NOMO-1 treated with DMSO at 0.1 percent for 48 hours (cell line): ENCODE results near the gene TSHR.
A peak's percentile ranks its signal among the peaks of the same experiment; 100 is the strongest.
"Not testable (repeated sequence)": the region's sequence is repeated elsewhere in the genome, so short reads cannot be mapped to it uniquely, and the experiment has no call there.

Experiments used
- DNase-seq: peaks from one replicate; lab custom pipeline; 2025; ENCODE audit not compliant: unreplicated experiment; lab: John Stamatoyannopoulos, UW

The TSHR gene

GRCh38 chr14:80948291-80948690, 7.1 kb upstream of the TSHR start:
- DNase-seq, result no peak

- no peak for DNase-seq
These were observed 3.9 kb upstream of the TSHR start for GRCh38 chr14:80951491-80951890.

- DNase-seq, result not testable (repeated sequence)
These were observed 2.2 kb upstream of the TSHR start for GRCh38 chr14:80953211-80953610.

- peak; percentile 66 for DNase-seq
These were observed 628 bp upstream of the TSHR start for GRCh38 chr14:80954687-80955299.

- DNase-seq, result no peak
These were observed 681 bp downstream of the TSHR start for GRCh38 chr14:80956102-80956501.

GRCh38 chr14:80956922-80957321, 1.5 kb downstream of the TSHR start:
- peak; percentile 14 for DNase-seq

GRCh38 chr14:80957613-80958012, 2.2 kb downstream of the TSHR start:
- no peak for DNase-seq

- no peak for DNase-seq
These were observed 2.8 kb downstream of the TSHR start for GRCh38 chr14:80958226-80958625.

GRCh38 chr14:80958939-80959338, 3.5 kb downstream of the TSHR start:
- DNase-seq, result no peak

GRCh38 chr14:80959496-80959895, 4.1 kb downstream of the TSHR start:
- peak; percentile 57 for DNase-seq

GRCh38 chr14:80965037-80965436, 9.6 kb downstream of the TSHR start:
- no peak for DNase-seq

GRCh38 chr14:80973931-80974641, 18.7 kb downstream of the TSHR start:
- DNase-seq, result no peak

GRCh38 chr14:80974679-80975078, 19.3 kb downstream of the TSHR start:
- no peak for DNase-seq

GRCh38 chr14:80977221-80977620, 21.8 kb downstream of the TSHR start:
- no peak for DNase-seq

- no peak for DNase-seq
These were observed 23.0 kb downstream of the TSHR start for GRCh38 chr14:80978403-80978802.

- no peak for DNase-seq
These were observed 24.5 kb downstream of the TSHR start for GRCh38 chr14:80979951-80980350.

- no peak for DNase-seq
These were observed 25.7 kb downstream of the TSHR start for GRCh38 chr14:80981156-80981555.

- DNase-seq, result no peak
These were observed 26.3 kb downstream of the TSHR start for GRCh38 chr14:80981673-80982072.

- DNase-seq, result no peak
These were observed 27.3 kb downstream of the TSHR start for GRCh38 chr14:80982711-80983110.

GRCh38 chr14:80987235-80988032, 32.0 kb downstream of the TSHR start:
- peak; percentile 50 for DNase-seq

GRCh38 chr14:80988192-80988591, 32.8 kb downstream of the TSHR start:
- DNase-seq, result no peak
